ENCODE results near the gene TNNC1.

The TNNC1 gene

GRCh38 chr3:52483577-52484381 lies 29.9 kb upstream of the TNNC1 start:
- DNase-seq = no peak

DNA sequence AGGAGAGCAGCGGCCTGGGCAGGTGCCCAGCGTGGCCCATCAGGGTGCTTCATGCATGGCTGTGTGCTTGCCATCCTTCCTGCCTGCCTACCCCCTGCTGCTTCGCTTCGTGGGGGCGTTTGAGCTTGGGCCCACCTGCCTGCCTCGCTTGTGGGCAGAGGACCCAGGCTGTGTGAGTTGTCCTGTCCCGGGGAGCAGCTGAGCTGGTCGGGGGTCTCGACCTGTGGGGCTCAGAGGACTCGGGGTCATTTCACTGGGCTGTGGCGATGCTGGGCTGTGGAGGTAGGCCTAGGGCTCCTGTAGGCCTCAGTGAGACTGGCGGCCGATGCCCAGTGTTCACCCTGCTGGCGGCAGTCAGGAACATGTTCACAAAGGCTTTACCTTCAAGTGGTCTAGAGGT lies 29.2 kb upstream of the TNNC1 start:
- no peak for DNase-seq

GRCh38 chr3:52481819-52482521 lies 28.1 kb upstream of the TNNC1 start:
- DNase-seq = peak; percentile 20

DNA sequence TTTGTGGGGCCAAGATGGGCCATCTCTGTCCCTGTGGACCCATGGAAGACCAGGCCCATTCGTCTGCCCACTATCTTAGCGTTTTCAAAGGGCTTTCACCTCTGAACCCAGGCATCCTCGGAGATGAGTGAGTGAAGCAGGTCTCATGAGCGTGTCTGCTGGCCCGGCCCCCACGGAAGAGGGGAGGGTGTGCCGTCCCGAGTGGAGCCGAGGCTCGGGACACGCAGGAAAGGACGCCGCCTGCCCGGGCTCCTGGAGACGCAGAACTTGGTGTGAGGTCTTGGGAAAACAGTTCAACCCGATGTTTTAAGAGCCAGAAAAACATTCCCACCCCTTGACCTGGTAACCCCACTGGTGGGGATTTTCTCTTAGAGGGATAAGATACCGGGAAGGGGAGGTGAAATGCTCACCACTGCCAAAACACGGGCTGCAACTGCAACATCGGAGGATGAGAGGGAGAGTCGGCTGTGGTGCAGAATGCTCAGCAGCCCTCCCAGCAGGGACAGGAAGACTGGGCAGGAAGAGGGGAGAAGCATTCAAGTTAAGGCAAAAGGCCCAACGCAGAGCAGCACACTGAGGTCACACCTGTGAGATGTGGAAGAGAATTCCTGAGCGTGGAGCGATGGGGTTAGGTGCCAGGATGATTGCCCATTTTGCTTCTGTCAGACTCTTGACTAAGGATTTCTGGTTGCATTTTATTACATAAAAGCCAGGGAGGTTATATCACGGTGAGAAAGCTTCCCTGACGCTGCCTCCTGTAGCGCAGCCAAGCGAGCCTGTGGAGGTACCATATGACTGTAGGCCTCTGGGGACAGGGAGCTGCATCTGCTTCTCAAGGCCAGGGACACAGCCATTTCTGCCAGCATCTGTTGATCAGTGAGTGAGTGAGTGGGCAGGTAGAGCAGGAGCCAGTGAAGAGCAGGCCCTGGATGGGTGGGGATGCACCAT lies 27.2 kb upstream of the TNNC1 start:
- DNase-seq = no peak

DNA sequence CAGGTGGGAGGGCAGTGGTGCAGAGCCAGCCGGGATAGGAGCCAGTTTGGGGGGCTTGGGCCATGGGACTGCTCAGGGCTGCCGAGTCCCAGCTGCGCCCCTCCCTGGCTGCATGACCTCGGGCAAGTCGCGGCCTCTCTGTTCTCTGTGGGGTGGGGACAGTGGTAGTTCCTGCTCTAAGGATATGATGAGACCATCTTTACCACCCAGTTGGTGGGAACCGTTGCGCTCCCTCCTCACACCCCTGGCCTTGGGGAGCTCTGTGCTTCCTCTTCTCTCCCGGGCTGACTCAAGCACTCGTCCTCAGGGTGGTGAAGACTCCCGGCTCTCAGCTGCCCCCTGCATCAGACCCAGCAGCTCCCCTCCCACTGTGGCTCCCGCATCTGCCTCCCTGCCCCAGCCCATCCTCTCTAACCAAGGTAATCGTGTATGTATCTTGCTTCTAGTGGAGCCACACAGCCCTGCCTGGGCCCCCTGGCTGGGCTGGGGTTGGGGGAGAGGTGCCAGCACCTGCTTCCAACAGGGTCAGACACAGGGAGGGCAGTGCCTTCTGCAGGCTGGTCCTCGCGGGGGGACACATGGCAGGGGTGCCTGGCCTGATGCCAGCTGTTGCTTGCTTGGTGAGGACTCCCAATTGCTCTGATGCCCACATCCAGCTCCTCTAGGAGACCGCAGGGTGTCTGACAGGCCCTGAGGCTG lies 26.2 kb upstream of the TNNC1 start:
- no peak for DNase-seq

- no peak for DNase-seq
Observed at GRCh38 chr3:52479037-52479876, 25.4 kb upstream of the TNNC1 start.

DNA sequence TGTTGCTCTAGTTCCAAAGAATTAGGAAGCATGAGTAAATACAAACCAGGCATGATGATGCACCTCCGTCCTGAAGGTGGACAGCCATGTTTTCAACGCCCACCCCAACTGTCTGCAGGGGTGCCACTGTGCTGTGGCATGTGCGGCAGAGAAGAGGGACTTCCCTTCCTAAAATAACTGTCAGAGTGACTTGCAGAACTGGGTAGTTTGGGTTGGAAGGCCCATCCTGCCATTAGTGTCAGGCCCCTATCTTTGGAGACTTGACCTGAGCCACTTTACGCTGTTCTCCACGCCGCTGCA lies 23.9 kb upstream of the TNNC1 start:
- DNase-seq = no peak

DNA sequence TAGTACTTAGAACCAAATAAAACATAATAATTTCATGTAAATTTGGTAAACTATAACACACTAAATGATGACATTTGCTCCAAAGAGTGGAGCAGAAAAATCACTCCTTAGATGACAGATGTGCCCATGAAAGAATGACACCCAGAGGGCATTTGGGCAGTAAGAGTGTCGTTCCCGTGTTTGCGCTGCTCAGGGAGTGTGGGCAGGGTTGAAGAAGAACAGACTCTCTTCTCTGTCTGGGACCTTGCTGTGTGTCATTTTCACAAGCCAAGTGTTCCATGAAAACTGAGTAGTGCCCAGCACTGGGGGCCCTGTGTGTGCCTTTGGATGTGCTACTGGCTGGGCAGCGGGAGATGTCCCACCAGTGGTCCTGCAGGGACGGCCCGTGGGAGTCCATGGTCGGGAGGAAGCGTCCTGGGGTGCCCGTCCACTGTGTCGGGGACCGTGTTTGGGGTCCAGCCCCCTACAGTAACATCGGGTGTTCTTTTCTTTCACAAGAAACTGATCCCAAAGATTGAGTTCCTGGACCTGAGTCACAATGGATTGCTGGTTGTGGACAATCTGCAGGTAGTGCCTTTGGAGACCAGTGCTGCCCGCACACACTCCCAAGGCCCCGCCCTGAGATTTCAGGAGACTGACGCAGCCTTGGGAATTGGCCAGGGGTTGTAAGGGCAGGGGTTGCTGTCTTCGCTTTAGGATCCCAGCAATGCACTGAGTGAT lies 23.4 kb upstream of the TNNC1 start:
- no peak for DNase-seq

GRCh38 chr3:52473026-52473425 lies 19.2 kb upstream of the TNNC1 start:
- no peak for DNase-seq

GRCh38 chr3:52472239-52473000 lies 18.6 kb upstream of the TNNC1 start:
- DNase-seq = no peak

DNA sequence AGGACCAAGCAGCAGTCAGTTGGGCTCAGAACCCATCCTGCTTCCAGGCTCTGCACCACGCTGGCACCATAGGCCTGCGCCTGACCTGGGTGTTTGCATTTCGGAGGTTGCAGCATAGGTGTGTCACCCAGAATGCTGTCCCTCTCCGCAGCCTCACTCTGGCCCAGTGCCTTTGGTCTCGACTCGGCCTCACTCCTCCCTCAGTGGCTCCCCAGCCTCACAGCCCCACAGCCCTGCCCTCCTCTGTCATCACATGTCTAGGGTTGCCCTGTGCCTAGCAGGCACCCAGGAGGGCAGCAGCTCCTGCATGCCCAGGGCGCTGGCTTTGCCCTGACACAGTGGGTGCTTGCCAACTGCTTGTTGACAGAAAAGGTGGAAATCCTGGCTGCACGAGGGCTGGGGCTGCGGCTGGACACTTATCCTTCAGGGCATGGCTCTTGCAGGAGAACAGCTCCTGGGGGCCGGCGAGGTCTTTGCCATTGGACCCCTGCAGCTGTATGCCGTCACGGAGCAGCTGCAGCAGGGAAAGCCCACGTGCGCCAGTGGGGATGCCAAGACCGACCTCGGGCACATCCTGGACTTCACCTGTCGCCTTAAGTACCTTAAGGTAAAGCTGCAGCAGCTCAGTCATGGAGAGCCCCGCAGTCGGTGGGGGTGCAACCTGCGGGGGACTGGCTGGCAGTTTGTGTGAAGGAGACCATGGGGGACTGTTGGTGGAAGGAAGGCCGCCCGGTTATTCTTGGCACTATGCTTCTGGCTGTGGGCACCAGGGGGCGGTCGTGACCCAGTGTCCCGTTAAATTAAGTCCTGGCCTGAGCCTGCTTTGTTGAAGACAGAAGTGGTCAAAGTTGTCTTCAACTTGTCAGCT lies 17.8 kb upstream of the TNNC1 start:
- no peak for DNase-seq

DNA sequence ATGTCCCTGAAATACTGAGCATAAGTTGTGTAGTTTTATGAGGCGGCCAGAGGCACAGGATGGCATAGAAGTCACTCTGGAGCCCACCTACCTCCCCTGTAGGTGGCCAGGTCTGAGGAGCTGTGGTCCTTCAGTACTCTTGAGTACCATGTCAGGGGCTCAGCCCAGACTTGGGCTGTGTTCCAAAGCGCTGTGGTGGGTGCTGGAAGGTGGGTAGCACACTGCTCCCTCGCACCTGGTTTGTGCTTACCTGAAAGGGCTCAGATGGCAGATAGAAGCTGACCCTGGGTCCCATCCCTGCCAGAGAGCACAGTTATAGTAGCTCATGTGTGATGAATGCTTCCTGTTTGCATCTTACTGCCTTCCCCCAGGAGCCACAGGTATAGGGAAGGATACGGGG lies 17.1 kb upstream of the TNNC1 start:
- no peak for DNase-seq

DNA sequence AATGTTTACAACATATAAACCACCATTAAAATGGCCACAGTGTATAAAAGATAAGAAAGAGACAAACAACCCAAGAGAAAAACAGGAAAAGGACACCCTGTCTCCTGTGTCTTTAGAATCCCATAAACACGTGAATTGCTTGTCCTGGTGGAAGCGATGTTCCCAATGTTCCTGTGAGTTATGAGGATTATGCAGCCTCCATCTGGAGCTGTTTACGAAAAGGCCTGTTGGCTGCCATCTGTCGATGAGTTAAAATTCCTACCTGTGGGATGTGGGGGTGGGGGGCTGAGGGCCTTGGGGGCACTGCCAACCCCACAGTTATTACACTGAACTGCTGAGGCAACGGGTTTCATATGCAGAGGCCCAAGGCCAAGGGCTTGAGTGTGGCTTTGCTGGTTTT lies 15.2 kb upstream of the TNNC1 start:
- no peak for DNase-seq

GRCh38 chr3:52468336-52468735 lies 14.5 kb upstream of the TNNC1 start:
- no peak for DNase-seq

- no peak for DNase-seq
Observed at GRCh38 chr3:52463416-52463815, 9.6 kb upstream of the TNNC1 start.

DNA sequence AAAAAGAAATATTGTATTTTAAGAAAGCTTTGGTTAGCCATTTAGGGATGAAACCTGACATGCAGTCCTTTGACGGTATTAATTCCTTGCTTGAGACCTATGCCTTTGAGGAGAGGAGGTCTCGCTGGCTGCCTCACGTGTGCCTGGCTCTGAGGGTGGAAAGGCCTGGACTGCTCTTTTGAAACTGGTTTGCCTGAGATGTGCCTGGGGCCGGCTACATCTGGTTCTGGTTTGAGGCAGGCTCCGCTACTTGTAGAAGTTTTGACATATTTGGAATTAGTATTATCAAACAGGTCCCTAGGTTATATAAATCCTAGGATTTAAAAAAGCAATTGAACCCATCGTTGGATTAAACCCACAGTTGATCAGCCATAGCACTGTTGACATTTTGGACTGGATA lies 8.0 kb upstream of the TNNC1 start:
- DNase-seq = no peak

DNA sequence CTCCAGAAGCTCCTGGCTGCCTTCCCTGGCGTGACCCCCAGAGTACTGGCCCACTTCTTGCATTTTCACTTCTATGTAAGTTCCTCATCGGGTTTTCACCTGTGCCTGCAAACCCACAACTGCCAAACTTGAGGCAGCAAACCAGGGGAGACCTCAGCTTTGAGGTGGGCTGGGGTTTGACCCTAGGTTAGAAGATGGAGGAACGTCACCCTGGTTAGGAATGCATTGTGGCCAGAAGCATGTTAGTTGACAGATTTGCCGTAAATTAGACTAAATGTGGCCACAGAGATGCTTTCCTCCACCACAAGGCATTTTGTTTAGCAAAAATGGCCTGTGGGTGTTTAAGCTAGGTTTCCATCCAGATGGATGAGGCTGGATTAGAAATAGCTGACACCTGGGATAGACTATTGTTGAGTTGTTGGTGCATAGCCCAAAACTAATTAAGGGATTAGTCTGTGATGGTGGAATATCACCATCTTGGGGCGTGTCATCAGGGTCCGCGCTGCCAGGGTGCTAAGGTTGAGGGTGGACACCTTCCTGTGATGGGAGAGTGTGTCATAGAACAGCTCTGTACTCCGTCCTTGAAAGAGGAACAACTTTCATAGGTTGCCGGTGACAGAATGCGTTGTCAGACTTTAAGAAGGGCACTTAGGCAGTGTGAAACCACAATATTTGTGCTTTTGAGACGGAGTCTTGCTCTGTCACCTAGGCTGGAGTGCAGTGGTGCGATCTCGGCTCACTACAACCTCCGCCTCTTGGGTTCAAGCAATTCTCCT lies 5.1 kb upstream of the TNNC1 start:
- no peak for DNase-seq

GRCh38 chr3:52458031-52458760 lies 4.4 kb upstream of the TNNC1 start:
- no peak for DNase-seq
